ENCODE results near the gene TACC2. TPM values are rescaled to one million over a fixed set of nuclear protein-coding genes. Genes with fewer than 3 reads are reported as not detected.
"Not testable (repeated sequence)": the region's sequence is repeated elsewhere in the genome, so short reads cannot be mapped to it uniquely, and the experiment has no call there.

TACC2 gene
- polyA plus RNA-seq, 4 donors = 27.9 to 58.2 (median 44.1) TPM

DNA sequence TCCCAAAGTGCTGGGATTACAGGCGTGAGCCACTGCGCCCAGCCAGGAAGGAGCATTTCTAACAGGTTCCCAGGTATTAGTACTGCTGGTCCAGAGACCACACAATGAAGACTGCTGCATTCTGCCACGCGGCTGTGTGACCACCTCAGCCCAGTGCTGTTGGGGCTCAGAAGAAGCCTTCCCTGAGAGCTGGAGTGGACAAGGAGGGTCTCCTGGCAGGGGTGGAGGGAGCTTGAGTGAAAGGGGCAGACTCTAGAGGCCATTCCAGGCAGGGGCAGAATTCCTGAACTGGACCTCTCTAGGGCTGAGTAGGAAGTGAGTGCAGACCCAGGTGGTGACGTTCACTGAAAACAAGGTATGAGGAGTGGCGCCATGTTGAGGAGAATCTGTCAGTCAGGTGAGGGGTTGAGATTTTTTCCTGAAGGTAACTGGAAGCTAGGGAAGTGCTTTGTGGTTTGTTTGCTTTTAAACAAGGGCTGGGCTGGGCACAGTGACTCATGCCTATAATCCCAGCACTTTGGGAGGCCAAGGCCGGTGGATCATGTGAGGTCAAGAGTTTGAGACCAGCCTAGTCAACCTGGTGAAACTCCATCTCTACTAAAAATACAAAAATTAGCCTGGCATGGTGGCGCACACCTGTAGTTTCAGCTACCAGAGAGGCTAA lies 67.6 kb downstream of the TACC2 start:
- no peak for DNase-seq (ENCODE audit: low read depth in 4 of 4, low spot score in 3 of 4)

DNA sequence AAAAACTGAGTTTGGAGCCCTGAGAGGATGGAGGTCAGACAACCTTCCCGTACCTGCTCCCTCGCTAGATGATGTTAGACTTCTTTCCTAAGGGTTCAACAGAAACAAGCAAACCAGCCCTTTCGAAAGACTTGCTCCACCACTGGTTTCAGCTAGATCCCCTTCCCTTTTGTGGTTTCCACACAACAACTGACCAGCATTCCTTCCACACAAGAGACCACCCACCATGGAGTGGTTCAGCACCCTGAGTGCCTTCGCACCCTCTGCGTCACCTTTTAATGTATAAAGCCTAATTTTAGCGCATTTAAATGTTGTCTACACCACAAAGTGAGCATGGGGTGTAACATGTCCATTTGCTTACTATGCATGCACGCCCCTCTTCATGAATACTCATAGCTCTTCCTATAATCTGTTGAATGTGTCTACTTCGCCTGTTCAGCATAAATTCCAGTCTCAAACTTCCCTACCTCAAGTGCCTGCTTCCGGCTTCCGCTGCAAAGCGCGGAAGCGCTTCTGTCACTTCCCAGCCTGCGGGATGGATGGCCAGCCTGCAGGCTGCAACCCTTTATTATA lies 69.0 kb downstream of the TACC2 start:
- no peak for DNase-seq (ENCODE audit: low read depth in 4 of 4, low spot score in 3 of 4)

DNA sequence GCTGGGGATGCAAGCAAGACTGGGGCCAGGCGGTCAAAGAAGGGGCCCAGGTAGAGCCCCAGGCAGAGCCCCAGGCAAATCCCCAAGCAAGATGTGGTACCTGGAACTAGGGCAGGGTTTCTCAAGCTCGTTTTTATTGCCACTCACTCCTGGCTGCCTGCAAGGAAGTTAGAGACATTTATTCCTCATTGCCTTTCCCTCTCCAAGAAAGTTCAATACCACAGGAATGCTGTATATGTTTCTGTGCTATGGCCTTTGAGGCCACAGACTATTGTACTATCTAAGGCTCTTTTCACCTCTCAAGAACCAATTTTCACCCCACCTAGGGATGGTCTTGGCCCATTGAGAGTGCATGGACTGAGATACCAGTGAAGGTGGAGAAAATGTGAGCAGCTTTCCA lies 71.3 kb downstream of the TACC2 start:
- DNase-seq (ENCODE audit: low read depth in 4 of 4, low spot score in 3 of 4) = no peak

DNA sequence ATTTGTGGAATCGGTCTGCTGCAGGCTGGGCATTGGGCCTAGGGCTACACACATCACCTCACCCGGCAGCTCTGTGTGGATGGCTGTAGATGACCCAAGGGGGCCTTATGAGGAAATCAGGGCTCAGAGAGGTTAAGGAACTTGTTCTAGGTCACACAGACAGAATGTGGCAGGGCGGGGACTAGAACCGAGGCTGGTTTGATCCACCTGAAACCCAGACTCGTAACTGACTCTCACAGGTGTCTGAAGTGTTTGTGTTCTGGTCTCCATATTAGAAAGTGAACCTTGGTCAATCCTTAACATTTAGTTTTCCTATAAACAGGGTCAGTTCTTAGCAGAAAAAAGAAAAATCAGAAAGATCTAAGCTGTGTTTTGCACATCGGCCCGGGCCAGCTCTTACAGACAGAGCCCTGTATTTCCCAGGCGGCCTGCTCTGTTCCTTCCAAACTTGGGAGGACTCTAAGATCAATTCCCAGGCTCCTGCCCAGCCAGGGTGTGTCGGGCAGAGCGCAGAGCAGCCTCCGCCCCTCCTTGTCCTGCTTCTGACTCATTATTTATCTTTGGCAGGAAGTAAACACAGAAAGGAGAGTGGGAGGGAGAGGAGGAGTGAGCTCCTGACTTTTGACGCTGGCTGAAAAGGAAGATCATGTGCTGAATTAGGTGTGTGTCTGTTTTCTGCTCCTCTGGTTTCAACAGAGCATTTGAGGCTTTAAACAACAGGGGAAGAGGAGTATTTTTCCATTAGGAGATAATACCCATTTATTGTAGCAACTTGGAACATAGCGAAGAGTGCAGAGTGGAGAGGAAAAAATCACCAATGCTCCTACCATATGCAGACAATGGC lies 74.1 kb downstream of the TACC2 start:
- DNase-seq (ENCODE audit: low read depth in 4 of 4, low spot score in 3 of 4) = peak; percentile 43 to 60 (median 55)

DNA sequence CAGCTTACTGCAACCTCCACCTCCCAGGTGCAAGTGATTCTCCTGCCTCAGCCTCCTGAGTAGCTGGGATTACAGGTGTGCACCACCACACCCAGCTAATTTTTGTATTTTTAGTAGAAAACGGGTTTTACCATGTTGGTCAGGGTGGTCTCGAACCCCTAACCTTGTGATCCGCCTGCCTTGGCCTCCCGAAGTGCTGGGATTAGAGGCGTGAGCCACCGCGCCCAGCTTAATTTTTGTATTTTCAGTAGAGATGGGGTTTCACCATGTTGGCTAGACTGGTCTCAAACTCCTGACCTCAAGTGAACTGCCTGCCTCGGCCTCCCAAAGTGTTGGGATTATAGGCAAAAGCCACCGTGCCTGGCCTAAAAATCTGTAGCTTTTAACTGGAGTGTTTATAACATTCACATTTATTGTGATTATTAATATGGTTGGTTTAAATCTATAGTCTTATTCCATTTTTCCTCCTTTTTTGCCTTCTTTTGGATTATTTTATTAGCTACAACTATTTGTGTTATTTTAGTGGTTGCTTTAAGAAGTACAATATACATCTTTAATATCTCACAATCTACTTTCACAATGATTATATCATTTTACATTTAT lies 77.5 kb downstream of the TACC2 start:
- not testable (repeated sequence) for DNase-seq (ENCODE audit: low read depth in 4 of 4, low spot score in 3 of 4)

DNA sequence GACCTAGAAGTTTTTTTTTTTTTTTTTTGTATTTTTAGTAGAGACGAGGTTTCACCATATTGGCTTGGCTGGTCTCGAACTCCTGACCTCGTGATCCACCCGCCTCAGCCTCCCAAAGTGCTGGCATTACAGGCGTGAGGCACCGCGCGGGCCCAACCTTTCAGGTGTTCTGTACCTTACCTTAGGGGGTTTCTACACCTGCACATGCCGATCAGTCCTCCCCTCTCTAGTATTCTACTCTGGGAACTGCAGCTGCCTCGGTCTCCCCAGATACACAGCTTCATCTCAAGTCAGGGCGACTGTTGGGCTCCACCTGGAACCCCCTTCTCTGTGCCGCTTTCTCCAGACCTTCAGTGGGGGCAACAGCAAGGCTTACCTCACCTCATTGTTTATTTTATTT lies 79.9 kb downstream of the TACC2 start:
- DNase-seq (ENCODE audit: low read depth in 4 of 4, low spot score in 3 of 4) = no peak

DNA sequence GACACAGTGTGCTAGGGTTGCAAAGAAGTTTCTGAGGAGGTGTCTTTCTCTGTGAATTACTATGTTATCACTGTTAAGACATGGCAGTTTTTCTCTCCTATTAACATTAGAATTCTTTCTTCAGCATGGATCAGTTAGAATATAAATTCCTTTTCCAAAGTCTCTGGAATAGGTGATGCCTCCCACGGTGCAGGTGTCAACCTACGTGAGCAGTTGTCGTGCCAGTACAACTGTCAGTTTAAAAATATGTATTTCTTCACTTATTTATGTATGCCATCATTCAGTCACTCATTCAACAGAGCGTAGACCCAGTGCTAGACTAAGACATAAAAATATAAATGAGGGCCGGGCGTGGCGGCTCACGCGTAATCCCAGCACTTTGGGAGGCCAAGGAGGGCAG lies 83.5 kb downstream of the TACC2 start:
- DNase-seq (ENCODE audit: low read depth in 4 of 4, low spot score in 3 of 4) = no peak

DNA sequence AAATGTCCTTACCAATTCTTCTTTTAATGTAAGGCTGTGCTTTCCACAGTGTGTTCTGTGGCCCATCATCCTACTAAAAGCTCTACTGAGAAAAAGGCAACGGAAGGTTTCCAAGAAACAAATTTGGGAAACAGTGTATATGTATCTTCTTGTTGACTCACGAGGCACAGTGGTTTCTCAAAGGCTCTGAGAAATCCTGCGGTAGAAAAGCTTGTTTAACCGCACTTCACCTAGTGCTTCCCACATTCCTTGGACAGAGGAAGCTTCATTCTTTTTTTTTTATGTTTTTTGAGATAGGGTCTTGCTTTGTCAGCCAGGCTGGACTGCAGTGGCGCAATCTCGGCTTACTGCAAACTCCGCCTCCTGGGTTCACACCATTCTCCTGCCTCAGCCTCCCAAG lies 84.5 kb downstream of the TACC2 start:
- DNase-seq (ENCODE audit: low read depth in 4 of 4, low spot score in 3 of 4) = no peak

DNA sequence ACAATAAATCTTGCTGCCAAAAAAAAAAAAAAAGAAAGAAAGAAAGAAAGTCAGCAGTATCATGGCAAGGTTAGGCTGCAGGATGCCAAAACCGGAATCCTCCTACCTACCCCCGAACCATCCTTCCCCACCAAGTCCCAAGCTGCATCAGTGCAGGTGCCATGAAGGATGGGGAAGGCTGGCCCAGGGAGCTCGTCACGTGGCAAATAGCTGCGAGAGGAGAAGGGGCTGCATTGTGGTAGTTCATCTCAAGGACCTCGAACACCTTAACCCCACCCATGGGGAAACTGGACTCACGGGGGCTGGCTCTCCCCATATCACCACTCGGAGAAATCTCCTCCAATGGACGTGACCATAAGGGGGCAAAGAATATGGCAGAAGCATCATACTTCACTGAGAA lies 86.2 kb downstream of the TACC2 start:
- DNase-seq (ENCODE audit: low read depth in 4 of 4, low spot score in 3 of 4) = no peak

DNA sequence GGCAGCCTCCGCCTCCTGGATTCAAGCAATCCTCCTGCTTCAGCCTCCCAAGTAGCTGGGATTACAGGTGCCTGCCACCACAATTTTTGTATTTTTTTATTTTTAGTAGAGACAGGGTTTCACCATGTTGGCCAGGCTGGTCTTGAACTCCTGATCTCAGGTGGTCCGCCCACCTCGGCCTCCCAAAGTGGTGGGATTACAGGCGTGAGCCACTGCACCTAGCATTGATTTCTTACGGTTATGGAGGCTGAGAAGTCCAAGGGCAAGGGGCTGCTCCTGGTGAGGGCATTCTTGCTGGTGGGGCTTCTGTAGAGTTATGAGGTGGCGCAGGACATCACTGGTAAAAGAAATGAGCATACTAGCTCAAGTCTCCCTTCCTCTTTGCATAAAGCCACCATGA lies 86.9 kb downstream of the TACC2 start:
- DNase-seq (ENCODE audit: low read depth in 4 of 4, low spot score in 3 of 4) = not testable (repeated sequence)

DNA sequence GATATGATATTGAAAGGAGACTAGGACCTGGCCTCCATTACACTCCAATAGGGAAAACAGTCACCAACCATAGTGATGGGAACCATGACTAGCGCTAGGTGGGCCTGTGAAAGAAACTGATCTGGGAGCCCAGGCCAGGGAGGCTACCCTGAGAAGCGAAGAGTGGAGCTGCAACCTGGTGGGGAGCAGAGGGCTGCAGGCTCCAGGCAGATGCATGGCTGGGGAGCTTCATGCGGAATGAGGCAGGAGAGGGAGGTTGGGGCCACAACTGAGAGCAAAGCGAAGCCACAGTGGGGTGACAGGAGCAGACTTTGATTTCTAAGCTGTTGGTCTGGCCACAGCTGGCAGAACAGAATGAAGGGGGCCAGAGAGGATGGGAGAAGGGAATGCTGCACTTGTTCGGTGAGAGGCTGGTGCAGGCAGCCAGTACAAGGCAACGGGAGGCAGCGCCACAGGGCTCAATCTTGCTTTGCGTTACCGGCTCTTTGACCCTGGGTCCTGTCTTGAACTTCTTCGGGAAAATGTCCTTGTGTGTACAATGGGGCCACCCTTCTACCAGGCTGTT lies 88.4 kb downstream of the TACC2 start:
- no peak for DNase-seq (ENCODE audit: low read depth in 4 of 4, low spot score in 3 of 4)

DNA sequence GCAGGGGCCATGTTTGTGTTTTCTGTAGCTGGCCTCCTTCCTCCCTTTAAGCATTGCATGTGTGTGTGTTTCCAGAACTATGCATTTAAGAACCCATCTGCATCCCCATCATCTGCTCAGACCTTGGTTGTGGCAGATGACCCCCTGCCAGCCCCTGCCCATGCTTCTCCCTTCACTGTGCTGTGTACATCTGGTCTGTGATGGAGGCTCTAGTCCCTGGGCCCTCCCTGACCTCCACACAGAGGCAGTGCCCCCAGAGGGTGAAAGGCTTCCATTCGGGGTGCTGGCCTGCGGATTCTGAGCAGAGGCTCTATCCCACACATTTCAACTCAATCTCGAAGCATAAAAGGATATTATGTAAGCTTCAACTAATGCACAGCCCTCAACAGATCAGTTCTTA lies 89.4 kb downstream of the TACC2 start:
- DNase-seq (ENCODE audit: low read depth in 4 of 4, low spot score in 3 of 4) = no peak

DNA sequence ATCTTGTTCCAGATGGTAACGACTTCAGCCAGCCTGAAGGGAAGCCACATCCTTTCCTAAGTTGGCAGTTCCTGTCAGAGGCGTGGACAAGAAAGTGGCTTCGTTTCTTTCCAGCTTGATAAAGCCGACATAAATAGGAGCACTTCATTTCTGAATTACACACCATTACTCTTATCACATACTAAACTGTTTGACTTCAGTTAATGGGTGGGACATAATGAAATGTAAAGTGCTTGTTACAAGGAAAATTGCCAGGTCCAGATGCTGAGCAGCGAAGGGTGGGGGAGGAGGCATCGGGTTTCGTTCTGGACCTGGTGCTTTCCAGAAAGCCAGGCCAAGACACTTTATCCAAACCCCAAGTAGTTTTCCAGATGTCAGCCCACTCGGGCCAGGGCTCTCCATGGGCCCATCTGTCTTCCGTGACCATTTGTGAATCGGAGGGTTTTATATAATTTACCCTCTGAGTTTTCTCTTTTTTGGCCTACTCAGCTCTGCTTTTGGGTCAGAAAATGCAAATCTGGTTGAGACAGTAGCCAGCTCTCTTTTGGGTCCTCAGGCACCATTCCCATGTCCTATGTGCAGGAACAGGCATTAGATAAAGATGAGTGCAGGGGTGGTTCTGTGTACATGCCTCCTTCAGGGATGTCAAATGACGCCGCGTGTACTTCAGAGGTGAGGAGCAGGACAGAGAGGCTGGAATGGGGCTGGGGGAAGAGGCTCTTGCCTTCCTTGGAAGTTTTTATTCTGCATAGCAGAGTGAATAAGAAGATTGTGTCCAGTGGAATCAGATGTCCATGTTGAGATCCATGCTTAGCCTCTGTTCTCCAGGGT lies 90.2 kb downstream of the TACC2 start:
- no peak for DNase-seq (ENCODE audit: low read depth in 4 of 4, low spot score in 3 of 4)

DNA sequence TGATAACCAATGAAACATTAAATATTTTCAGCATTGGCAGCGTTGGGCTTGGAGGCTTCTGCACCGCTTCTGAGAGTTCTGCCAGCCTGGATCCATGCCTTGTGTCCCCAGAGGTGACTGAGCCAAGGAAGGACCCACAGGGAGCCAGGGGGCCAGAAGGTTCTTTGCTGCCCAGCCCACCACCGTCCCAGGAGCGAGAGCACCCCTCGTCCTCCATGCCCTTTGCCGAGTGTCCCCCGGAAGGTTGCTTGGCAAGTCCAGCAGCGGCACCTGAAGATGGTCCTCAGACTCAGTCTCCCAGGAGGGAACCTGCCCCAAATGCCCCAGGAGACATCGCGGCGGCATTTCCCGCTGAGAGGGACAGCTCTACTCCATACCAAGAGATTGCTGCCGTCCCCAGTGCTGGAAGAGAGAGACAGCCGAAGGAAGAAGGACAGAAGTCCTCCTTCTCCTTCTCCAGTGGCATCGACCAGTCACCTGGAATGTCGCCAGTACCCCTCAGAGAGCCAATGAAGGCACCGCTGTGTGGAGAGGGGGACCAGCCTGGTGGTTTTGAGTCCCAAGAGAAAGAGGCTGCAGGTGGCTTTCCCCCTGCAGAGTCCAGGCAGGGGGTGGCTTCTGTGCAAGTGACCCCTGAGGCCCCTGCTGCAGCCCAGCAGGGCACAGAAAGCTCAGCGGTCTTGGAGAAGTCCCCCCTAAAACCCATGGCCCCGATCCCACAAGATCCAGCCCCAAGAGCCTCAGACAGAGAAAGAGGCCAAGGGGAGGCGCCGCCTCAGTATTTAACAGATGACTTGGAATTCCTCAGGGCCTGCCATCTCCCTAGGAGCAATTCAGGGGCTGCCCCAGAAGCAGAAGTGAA lies 93.9 kb downstream of the TACC2 start:
- DNase-seq (ENCODE audit: low read depth in 4 of 4, low spot score in 3 of 4) = no peak

DNA sequence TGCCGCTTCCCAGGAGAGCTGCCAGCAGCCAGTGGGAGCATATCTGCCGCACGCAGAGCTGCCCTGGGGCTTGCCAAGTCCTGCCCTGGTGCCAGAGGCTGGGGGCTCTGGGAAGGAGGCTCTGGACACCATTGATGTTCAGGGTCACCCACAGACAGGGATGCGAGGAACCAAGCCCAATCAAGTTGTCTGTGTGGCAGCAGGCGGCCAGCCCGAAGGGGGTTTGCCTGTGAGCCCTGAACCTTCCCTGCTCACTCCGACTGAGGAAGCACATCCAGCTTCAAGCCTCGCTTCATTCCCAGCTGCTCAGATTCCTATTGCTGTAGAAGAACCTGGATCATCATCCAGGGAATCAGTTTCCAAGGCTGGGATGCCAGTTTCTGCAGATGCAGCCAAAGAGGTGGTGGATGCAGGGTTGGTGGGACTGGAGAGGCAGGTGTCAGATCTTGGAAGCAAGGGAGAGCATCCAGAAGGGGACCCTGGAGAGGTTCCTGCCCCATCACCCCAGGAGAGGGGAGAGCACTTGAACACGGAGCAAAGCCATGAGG lies 94.6 kb downstream of the TACC2 start:
- DNase-seq (ENCODE audit: low read depth in 4 of 4, low spot score in 3 of 4) = no peak

DNA sequence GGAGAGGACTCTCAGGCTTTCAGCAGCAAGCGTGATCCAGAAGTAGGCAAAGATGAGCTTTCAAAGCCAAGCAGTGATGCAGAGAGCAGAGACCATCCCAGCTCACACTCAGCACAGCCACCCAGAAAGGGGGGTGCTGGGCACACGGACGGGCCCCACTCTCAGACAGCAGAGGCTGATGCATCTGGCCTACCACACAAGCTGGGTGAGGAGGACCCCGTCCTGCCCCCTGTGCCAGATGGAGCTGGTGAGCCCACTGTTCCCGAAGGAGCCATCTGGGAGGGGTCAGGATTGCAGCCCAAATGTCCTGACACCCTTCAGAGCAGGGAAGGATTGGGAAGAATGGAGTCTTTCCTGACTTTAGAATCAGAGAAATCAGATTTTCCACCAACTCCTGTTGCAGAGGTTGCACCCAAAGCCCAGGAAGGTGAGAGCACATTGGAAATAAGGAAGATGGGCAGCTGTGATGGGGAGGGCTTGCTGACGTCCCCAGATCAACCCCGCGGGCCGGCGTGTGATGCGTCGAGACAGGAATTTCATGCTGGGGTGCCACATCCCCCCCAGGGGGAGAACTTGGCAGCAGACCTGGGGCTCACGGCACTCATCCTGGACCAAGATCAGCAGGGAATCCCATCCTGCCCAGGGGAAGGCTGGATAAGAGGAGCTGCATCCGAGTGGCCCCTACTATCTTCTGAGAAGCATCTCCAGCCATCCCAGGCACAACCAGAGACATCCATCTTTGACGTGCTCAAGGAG lies 95.5 kb downstream of the TACC2 start:
- DNase-seq (ENCODE audit: low read depth in 4 of 4, low spot score in 3 of 4) = no peak

DNA sequence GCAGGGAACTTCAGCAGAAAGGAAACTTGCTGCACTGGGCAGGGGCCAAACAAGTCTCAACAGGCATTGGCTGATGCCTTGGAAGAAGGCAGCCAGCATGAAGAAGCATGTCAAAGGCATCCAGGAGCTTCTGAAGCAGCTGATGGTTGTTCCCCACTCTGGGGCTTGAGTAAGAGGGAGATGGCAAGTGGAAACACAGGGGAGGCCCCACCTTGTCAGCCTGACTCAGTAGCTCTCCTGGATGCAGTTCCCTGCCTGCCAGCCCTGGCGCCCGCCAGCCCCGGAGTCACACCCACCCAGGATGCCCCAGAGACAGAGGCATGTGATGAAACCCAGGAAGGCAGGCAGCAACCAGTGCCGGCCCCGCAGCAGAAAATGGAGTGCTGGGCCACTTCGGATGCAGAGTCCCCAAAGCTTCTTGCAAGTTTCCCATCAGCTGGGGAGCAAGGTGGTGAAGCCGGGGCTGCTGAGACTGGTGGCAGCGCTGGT lies 96.5 kb downstream of the TACC2 start:
- DNase-seq (ENCODE audit: low read depth in 4 of 4, low spot score in 3 of 4) = no peak

Measured in left renal pelvis (tissue), 4 donors.